Cardiac septum (tissue), 1 donor: Measurements from ENCODE around the gene DGKQ. TPM values are rescaled to one million over a fixed set of nuclear protein-coding genes. Genes with fewer than 3 reads are reported as not detected.
"Not testable (repeated sequence)": the region's sequence is repeated elsewhere in the genome, so short reads cannot be mapped to it uniquely, and the experiment has no call there.

ENCODE experiments used
- DNase-seq: peaks from one replicate; pipeline ENCODE4 v3.0.0-alpha.2; 2020; ENCODE audit warnings: low spot score
- intact Hi-C: fragments of 100-400 bp; cut with DNase I; formaldehyde crosslinking; loops from one replicate; pipeline ENCODE4 v1.14.0; 2022
- total RNA-seq: library from RNA; stranded (reverse); fragmentation: NEBNext Ultra II Directional; extraction: Animal tissue kit (Norgen Biotek cat#: 25700); gene quantifications from one replicate; pipeline ENCODE4 v1.2.1, GENCODE V29; 2021
- donor health status: DM: no; HTN: no; CAD: no.

DGKQ gene
- total RNA-seq, 1 donor from 2014 or later = 5.2 TPM

DNA sequence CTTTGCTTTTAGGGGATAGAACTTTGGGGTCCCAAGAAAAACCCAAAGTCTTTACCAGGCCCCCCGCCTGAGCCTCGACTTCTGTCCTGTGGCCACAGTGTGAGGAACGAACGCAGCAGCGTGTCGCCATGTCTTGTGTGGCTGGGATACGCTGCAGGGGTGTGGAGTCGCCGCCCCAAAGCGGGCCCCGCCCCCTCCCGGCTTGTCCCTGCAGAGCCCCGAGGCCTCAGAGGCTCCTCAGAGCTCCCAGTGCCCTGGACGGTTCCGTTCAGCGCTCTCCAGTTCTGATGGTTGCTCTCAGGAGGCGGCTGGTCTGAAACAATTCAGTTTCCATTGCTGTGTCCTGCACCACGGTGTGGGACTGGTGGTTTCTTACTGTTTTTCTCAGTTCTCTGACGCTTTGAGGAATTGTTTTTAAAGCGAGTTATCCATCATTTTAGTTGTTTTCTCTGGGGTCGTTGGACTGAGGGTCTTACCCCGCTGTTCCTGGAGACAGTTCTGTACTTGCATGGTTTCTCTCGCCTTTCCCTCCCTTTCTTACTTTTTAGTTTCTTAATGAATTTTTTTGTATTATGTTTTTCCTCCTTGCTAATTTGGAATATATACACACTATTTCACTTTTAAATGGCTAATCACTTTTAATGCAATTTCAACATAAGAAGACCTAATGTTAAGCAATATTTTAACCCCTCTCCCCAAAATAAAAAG, 11.9 kb upstream of the DGKQ start:
- DNase-seq = no peak
- intact Hi-C loops = loop anchor here (5.0 kb wide), 1 partner anchor 243 kb away; no protein-coding TSS in a partner anchor

GRCh38 chr4:984336-985054, 11.1 kb upstream of the DGKQ start:
- DNase-seq = no peak
- intact Hi-C loops = loop anchor here (5.0 kb wide), 1 partner anchor 242 kb away; no protein-coding TSS in a partner anchor

DNA sequence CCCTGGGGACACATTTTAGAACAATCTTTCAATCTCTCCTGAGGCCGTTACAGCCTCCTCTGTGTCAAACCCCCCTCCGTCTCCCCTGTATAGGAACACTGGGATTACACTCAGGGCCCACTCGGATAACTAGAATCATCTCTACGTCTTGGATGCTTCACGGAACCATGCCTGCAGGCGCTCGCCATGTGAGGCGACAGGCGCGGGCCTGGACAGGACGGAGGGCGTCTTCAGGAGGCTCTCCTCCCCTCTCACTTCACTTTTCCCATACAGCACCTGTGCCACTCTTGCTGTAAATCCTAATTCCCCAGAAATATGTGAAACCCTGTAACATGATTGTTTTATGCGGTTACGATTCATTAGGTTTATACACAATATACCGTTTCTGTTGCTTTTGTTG, 9.4 kb upstream of the DGKQ start:
- intact Hi-C loops = no loop called here
- DNase-seq = no peak

GRCh38 chr4:982291-982690, 8.9 kb upstream of the DGKQ start:
- DNase-seq = no peak
- intact Hi-C loops = no loop called here

DNA sequence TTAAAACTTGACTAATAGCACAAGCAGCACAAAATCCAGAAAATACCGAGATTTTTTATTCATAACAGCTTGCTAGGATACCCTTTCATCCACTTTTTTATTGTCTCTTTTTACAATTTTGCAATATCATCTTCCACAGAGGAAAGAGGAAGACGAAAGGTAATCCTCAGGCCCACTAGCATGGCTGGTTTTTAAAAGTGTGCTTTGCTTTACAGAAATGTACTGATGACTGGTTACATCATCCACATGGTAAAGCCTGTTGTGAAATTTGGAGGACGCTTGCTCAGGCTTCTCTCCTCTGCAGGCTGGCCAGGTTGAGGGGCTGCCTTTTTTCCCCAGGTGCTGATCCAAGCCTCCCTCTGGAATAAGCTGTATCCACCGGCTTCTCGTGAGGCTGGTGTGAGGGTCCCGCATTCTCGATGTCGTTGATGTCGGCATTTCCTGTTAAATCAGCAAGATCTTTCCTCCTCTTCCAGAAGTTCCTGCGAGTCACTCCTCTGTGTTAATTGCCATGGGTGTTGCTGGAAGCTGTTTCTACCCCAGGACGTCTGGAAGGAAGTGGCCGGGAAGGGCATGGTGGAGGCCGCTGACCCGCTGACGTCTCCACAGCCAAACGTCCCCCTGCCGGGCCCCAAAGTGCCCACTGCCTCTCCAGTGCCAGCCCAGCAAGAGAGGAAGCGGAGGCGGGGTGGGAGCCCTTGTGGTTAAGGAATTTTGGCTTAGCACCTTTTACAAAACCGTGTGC, 5.8 kb upstream of the DGKQ start:
- no peak for DNase-seq
- intact Hi-C loops = no loop called here

DNA sequence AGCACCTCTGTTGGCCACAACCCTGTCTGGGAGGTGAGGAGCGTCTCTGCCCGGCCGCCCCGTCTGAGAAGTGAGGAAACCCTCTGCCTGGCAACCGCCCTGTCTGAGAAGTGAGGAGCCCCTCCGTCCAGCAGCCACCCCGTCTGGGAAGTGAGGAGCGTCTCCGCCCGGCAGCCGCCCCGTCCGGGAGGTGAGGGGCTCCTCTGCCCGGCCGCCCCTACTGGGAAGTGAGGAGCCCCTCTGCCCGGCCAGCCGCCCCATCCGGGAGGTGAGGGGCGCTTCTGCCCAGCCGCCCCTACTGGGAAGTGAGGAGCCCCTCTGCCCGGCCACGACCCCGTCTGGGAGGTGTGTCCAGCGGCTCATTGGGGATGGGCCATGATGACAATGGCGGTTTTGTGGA, 2.6 kb upstream of the DGKQ start:
- intact Hi-C loops, DNase-seq: not testable (repeated sequence)

- intact Hi-C loops = loop anchor here (5.0 kb wide), 1 partner anchor 42 kb away; the partner anchor contains the start of genes GAK and TMEM175
Measured at GRCh38 chr4:974668-975067, 1.3 kb upstream of the DGKQ start.

GRCh38 chr4:972651-973424, 531 bp downstream of the DGKQ start:
- DNase-seq = no peak
- intact Hi-C loops = loop anchor here (5.0 kb wide), 1 partner anchor 41 kb away; the partner anchor contains the start of genes GAK and TMEM175

More at GRCh38 chr4:974668-975067, 1.3 kb upstream of the DGKQ start:
- DNase-seq = no peak

- no peak for DNase-seq
- intact Hi-C loops = loop anchor here (5.0 kb wide), 1 partner anchor 40 kb away; the partner anchor contains the start of genes GAK and TMEM175
Measured at GRCh38 chr4:971666-972500, 1.5 kb downstream of the DGKQ start.

DNA sequence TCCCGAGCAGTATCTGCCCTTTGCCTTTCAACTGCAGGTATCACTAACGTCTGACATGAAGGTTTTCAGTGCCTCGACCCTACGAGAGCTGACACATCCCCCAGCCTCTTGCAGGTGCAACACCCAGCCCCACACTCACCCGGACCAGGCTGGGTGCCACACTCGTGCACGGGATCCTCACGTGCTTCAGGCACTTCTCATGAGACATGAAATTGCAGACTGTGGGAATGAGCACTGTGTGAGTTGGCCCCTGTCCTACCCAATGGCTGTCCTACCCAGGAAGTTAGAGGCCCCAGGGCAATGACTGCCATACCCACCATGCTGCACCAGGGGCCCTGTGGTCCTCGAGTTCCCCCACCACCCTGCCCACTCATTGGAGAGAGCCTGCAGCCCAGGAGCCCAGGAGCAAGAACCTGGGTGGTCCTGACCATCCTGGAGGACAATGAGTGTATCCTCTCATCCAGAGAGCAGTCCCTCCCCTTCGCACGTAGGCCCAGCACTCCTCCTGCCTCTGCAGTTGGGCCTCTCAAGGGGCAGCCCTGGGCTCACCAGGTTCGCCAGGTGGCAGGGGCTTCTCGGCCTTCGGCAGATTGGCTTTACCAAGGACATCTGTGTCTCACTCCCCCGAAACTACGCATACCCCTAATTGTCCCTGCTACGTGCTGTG, 2.4 kb downstream of the DGKQ start:
- intact Hi-C loops = loop anchor here (5.0 kb wide), 1 partner anchor 39 kb away; the partner anchor contains the start of genes GAK and TMEM175
- no peak for DNase-seq

GRCh38 chr4:970046-970745, 3.2 kb downstream of the DGKQ start:
- no peak for DNase-seq
- intact Hi-C loops = loop anchor here (5.0 kb wide), 1 partner anchor 38 kb away; the partner anchor contains the start of genes GAK and TMEM175

DNA sequence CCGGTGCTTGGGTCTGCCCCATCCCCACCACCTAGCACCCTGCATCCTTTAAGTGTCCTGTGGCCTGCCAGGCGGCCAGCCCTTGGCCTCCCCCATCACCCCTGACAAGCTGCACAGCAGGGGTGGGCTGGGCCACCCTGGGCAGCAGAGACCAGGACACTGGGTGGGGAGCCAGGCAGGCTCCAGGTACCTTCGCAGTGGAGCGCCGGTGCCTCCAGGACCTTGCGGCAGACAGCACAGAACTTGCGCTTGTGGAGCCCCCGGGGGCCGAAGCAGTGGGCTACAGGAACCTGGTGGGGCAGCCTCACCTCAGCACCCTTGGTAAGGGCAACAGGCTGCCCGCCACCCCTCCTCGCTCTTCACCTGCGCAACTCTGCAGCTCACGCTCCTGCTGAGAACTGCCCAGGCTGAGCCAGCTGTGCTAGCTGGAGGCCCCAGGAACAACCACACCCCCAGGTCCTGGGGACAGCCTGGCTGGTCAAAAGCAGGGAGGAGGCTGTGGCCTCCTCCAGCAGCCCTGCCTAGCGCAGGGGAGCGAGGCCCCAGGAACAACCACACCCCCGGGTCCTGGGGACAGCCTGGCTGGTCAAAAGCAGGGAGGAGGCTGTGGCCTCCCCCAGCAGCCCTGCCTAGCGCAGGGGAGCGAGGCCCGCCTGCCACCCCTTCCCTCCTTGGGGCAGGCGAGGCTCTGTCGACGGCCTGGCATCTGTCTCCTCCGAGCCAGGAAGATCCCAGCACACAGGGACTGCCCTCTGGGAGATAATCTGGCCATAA, 4.6 kb downstream of the DGKQ start:
- DNase-seq = no peak
- intact Hi-C loops = no loop called here

DNA sequence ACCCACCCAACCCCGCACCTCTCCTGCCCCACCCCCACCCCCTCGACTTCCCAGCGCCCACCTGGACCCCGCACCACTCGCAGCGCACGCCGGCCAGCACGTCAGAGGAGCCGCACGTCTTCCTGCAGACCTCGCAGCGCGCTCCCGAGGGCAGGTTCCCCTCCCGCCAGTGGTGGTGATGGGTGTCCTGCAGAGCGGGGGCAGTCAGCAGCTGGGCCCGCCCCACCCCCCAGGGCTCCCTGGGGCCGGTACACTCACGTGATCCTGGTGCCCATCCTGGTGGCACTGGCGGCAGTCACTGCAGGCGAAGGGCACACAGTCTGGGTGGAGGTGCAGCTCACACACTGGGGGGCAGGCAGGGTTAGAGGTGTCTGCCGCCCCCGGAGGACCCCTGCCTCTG, 5.1 kb downstream of the DGKQ start:
- no peak for DNase-seq

GRCh38 chr4:967113-968104, 6.0 kb downstream of the DGKQ start:
- no peak for DNase-seq
- intact Hi-C loops = no loop called here

More for the DNA sequence above, 5.1 kb downstream of the DGKQ start:
- intact Hi-C loops = no loop called here
